ENCODE measurements around the gene PID1.

PID1 gene

DNA sequence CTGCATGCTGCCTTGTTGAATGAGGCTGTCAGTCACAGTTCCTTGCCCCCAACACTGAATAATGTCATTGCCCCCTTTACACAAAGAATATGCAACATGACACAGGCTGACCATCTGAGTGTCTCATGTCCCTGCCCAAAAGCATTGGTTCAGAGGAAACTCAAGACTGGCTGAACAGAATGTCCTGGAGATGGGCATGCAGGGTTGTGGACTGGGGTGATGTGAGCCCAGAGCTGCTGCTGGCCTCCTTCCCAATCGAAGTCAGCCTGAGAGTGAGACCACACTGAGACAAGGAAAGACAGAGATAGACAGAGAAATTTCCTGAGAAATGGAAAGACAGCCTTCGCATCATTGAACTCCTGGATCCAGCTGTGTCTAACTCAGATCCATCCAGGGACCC, 110.1 kb downstream of the PID1 start:
- DNase-seq = no peak

DNA sequence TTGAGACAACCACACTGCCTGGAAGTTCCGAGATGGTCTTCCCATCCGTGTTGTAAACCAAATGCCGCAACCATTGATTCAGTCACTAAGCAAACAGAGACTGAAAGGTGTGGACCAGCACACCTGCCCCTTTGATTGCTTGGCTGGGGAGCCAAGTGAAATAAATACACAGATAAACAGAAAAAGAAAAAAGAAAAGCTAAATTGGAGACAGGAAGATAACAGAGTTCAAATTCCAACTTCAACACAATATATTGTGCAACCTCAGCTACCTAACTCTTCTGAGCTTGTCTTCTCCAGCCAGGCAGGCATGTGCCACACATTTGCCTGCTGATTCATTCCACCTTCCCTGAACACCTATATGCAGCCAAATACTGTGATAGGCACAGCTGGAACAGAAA, 110.9 kb downstream of the PID1 start:
- no peak for DNase-seq

DNA sequence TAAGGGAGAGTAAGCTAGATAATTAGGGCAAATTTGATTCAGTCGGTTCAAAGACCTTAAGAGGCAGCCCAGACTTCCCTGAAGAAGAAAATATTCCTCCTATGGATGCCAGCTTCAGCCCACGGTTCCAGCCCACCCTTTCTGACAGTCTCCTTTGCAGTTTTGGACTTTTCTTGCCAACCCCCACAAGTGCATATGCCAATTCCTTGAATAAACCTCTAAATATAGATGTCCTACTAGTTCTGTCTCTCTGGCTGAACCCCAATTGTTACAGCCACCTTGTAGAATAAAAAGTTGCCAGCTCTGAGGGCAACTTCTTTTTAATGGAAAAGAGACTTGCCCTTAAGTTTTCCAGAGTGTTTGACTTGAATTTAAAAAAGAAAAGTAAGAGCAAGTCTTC, 111.7 kb downstream of the PID1 start:
- DNase-seq = no peak

DNA sequence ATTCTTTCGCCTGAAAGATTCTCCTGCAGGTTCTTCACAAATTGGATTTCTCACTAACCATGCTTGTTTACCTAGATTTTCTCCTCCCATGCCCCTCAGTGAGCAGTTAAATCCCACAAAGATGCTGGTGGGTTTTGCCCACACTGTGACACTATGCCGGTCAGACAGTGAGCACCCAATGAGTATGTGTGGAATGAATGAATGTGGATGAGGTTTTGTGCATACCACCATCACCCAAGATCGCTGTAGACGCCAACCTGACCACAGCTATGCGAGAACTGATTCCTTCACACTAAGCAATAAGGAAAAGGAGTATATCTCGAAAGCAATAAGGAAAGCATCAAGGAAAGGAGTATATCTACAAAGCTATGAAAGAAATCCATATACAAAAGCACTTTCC, 116.7 kb downstream of the PID1 start:
- DNase-seq = no peak

DNA sequence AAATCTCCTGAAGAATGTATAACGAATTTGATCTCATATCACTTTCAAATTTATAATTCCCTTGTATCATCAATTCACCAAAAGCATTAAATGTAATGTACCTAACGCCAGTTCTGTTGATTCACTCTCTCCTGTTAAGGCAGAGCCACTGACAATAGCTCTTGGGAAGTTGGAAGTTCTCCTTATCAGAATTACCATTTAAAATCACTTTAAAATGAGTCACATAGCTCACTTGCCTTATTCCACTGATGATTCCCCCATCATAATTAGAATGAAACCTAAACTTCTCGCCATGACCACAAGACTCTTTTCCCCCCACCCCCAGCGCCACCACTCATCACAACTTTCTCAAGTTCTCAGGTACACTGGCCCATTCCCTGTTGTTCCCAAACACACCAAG, 117.1 kb downstream of the PID1 start:
- DNase-seq = no peak

DNA sequence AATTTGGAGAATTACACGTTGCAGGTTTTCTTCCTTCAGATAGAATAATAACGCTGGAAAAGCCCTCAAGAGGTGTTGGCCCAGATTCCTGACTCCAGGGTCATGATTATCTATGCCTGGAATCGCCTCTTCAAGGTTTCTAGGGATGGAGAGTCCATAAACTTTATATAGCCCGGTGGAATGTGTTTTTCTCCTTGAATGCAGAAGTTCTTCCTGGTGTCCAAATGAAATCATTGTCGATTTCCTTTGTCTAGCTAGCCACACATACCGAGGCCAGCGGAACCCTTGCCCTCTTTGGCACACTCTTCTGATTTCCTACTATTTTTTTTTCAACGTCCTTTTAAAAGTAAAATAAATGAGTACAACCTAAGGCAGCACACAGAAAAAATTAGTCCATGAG, 117.8 kb downstream of the PID1 start:
- DNase-seq = no peak

DNA sequence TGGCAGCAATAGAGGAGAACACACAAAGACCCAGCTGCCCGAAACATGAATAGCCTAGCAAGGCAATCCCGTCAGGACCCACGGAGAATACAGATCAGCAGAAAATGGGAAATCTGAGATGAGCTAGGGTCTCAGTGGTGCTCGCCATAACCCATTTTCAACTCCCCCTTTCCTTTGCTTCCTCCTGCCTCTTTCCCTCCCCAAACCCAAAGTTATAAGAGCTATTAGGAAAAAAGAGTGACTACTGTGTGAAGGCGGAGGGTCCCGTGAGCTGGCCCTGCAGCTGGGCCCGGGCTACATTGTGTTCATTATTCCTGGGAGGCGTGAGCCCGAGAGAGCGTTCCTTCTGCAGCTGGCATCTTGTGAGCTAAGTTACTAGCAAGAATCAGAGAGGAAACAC, 118.4 kb downstream of the PID1 start:
- no peak for DNase-seq

DNA sequence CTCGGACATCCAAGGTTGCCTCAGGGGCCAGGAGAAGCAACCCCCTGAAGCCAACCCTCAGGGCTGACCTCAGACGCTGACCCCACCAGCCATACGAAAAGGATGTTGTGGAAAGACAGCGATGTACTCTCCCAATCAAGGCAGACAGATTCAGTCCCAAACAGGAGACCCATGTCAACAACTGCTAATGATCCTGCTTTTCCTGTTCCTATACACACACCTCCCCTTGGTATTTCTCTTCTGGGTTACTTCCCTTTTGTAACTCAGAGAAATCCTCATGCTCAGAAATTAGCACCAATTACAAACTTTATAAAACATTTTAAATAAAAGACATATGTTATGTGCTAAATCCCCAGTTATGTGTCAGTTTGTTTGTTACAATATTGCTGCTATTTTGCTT, 120.8 kb downstream of the PID1 start:
- DNase-seq = no peak

DNA sequence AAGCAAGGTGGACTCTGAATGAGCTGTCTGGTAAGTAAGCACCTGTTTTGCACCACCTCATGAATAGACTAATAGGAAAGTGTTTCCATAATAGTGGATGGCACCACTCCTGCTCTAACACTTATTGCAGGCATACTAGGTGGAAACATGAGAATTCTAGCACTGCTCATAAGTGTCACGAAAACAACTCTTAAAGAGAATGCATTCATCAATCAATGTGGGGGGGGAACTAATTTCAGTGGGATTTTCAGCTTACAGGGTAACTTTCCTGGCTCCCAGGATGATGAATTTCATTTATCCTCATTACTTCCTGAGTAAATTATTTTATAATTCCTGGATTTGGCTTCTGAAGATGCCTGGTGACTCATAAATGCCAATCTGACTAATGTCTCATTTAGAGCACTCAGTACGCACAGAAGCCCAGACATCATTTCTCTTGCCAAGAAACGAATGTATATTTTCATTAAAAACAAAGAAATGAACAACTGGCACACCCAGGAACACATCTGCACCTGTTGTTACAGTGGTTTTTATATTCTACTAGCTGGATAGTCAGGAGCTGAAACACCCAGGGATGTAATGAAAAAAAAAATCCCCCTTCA, 129.6 kb downstream of the PID1 start:
- no peak for DNase-seq

DNA sequence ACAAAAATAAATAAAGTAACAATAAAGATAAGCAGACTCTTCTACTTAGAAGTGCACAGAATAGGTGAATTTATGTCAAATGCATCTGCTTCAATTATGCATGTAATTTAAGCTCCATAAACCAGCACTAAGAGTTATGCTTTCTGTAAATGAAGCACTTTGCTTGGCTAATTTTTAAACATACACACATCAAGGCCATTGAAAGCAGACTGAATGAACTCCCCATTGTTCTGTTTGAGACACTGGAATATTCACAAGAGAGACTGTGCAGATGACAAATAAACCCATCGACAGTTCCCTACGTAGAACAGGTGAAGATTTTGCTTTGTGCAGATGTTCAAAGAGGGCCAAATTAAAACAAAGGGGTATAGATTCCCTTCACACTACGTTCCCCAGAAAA, 133.4 kb downstream of the PID1 start:
- DNase-seq = no peak

DNA sequence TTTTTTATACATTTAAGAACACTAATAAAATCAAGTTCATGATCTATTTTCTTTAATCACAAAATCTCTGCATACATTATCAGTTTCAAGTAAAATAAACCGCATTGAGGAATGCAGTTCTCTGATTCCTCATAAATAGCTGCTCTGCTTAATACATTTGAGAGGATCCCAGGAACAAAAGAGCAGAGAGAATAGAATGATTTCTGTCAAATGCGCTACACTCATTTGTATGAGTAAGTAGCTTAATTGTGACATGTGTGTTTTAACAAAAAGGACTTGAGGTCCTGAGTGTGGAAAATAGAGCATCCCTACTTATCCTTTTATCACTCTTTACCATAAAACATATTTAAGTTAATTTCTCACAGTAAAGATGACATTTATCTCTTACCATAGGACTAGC, 134.0 kb downstream of the PID1 start:
- DNase-seq = no peak

DNA sequence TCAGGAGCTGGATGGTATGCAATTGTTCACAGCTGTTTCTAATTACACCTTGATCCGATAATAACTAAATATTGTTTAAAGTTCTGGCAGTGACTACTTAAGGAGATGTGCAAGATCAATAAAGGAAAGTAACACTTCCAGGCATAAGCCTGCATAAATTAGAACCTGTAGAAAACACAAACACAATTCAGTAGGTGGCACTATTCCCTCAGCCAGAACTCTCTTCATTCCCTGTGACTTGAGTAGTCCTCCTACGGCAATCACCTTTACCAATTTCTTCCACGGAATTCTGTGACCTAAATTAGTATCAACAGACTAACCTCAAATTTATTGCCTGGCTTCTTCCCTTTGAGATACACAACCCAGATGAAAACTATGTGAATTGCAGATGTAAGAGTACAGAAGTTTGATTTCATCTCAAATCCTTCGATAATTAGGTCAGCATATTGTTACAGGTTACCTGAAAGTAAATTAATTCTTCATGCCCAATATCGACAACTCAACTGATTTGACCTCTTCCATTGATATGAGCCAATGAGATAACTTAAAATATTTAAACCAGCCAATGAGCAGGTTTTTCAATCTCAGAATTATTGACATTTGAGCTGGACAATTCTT, 137.8 kb downstream of the PID1 start:
- DNase-seq = no peak

DNA sequence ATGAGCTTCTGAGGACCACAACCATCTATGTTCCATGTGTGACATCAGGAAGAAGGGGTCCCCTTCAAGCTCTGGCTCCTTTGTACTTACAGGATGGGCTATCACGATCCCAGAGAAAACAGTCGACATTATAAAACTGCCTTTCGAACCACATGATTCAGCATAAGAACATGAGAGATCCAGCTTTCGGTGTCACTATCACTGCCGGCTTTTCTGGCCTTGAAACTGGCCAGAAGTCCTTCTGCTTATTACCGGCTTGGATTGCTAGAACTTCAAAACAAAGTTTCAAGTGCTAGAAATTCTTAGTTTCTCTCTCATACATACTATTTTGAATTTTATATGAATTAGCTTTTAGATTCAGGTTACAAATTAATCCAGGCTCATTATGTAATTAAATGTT, 138.9 kb downstream of the PID1 start:
- no peak for DNase-seq

DNA sequence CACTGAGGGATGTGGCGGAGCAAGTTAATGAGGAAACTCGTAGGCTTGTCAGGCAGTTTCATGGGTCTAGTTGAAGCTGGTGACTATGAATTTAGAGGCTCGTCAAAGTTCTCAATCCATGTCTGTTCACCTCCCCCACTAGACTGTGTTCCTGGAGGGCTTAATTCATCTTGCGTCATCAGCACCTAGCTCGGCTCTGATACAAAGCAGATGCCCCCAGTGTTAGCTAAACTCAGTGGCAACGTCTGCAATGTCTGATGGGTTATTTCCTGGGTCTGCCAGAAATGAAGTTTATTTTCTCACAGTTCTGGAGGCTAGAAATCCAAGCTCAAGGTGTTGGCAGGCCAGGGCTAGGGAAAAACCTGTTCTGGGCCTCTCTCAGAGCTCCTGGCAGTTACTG, 140.6 kb downstream of the PID1 start:
- no peak for DNase-seq

DNA sequence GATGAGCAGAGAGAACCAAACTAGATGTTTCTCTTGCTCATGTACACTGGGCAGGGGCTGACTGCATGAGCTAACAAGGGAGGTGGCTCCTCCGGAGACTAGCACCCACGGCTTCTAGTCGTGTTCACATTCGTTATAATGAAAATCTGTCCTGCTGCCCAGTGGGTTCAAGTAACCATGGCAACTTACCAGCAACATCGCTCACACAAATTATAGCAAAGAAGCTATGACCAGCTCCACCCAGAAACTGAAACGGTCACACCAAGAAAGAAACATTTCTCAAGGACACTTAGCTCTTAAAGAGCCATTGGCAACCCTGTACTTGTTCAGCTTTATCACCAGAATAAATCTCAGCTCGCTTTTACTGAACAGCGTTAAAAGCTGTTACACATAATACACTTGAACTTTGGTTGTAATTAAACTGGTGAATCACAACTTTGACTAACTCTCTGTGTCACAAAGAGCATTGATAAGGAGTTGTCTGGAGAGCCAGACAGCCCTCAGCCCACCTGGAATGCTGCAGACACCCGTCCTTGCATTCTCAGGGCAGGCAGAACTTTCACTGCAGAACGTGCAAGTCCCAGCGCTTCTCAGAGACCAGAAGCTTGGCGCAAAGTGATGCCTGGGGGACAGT, 141.2 kb downstream of the PID1 start:
- no peak for DNase-seq

DNA sequence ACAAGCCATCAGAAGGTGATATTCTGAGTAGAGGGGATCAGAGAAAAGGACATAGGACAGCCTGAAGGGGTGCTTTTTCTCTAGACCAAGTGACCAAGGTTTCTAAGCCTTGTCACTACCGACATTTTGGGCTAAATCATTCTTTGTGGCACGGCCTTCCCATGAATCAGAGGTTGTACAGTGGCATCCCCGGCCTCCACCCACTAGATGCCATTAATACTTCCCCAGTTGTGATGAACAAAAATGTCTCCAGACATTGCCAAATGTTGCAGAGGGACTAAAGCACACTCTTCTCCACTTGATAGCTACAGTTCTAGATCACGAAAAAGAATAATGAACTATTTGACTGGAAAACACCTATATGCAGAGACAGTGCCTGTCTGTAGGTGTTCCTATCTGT, 143.6 kb downstream of the PID1 start:
- DNase-seq = no peak

DNA sequence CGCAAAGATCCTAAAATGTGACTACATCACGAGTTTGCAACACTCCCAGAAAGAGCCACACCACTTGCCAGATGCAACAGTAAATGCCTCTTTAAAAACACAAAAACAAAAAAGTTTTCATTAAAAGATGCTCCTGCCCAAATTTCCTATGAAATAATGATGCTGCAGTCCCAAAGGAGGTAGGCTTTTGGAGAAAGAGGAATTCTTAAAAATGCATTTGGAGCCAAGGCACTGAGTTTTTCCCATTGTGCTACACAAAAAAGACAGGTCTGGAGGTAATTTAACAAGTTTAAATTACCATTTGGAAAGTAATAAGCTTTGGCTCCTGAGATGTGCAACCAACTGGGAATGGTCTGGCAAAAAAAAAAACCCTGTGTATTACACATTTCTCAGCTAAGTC, 145.0 kb downstream of the PID1 start:
- no peak for DNase-seq

DNA sequence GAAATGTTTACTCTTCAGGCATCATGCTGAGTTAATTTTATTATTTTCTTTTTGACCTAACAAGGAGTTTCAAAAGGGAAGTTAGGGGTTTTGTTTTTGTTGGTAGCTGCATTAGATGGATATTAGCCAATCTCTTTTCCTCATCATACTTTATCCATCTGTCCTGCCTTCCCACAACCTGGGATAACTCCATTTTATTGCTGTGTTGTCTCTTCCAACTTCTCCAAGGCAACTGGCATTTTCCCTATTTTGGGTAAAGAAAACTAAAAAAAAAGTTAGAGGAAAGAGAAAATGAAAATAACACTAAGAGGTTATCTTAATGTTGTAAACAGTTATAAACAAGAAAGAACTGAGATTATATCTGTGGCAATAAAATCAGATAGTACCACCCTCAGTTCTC, 147.0 kb downstream of the PID1 start:
- no peak for DNase-seq

DNA sequence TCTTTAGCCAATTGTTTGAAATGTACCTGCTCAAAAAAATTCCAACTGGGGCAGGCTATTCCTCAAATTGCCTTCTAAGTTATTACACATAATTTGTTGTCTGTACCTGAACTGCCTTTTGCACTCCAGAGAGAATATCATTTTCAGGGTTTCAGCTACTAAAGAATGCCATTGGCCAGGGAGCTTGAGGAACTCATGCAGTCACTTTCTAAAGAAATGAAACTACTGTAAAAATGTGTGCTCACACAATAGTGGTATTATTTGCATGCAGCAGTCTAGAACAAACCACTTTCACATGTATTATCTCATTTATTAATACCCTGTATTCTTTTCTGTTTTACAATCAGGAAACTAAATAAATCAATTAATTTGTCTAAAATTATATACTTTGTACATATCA, 152.2 kb downstream of the PID1 start:
- no peak for DNase-seq

DNA sequence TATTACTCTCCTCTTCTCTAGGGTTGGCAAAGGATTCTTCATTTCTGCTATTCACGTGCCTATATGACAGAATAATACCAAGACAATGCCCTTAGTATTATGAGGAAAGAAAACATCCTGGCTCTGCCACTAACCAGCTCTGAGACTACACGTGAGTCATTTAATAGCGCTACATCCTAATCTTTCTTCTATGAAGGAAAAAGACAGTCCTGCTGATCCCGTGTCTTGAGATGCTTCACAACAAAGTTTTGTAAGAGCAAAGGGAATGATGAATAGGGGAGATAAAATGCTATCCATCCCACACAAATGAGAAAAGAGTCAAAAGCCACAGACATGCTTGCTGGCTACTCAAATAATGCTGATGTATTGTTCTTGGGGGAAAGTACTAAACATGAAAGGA, 152.8 kb downstream of the PID1 start:
- no peak for DNase-seq

DNA sequence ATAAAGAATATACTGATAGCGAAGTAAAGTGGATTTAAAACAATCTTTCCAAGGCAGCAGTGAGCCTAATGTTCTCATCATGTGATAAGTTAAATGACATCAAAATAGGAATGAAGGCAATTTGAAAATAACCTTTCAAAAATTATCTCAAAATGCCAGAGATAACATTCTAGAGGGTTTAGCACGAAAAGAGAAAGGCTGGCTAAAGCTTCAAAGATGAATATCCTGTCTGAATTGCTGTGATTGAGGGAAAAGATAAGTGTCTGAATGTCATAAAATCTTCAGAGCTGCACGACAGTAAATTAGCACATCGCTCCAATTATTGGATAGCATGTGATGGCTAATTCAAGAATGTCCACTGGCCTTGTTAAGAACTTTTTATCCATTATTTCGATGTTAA, 159.3 kb downstream of the PID1 start:
- no peak for DNase-seq

DNA sequence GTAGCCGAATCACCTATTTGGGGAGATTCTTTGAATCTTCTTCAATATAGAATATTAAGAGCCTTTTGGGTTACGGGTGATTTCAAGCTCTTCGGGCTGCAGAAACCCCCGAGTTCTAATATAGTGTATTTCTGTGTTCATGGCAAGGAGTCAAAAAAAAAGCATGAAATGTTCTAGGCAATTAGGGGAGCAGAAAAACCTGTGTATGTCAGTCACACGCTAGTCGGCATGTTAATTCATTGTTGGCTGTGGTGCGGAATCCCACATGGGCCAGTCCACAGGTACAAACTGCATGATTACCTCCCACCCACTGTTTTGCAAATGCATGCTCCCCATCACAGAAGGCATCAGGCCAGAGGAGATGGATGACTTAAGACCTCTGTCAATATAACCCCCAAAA, 161.9 kb downstream of the PID1 start:
- DNase-seq = no peak

DNA sequence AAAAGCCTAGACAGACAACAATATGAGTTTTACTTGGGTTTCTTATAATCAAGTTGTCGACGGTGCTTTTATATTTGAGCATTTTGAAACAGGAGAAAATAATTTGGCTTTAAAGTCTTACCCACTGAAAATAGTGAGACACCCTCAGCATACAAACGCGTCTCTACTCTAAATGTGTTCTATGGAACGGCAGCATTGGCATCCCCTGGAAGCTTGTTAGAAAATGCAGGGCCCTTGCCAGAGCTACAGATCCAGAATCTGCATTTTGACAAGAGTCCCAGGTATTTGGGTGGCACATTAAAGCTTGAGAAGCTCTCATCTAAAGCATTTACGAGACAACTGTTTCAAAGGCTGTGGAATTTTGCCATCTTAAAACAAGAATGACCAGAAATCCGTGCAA, 163.5 kb downstream of the PID1 start:
- DNase-seq = no peak

DNA sequence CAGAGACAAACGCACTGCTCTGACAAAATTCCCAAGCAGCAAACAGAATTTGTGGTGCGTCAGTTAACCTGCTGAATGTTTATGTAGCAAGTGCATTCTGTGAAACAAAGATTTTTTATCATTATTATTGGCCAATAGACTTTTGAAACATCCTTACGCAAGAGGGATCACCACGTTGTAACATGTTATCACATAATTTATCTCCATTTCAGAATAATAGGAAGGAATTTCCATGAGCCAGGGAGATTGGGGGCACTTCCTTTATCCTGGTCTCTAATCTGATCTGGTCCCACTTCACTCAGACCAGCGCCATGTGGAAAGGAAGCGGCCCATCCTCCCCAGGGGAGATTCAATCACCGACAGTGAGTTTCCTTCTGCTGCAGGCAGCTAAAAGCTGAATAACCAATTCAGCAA, 166.1 kb downstream of the PID1 start:
- DNase-seq = no peak

DNA sequence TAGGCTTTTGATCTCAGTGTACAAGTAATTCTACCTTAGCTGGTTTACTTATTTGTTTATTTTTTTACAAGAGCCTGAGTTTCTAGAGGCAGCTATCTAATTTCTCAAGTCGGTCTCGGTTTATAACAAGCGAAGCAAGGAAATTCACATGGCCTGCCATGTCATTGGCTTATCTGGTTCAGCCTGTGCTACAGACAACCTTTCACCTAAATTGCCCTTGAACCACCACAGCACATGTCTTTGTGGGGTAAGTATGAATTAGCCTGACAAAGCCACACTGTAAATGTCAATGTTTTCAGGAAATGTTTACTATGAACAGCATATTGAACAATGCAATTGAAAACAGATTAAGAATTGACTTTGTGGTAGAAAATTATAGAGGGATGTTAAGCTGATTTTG, 167.1 kb downstream of the PID1 start:
- no peak for DNase-seq
